ENCODE data around the gene APOL4. TPM values are rescaled to one million over a fixed set of nuclear protein-coding genes. Genes with fewer than 3 reads are reported as not detected.
"Not testable (repeated sequence)": the region's sequence is repeated elsewhere in the genome, so short reads cannot be mapped to it uniquely, and the experiment has no call there.

APOL4 gene
- total RNA-seq, 1 experiment from 2014 or later, result not detected

GRCh38 chr22:36231051-36231450, 29.4 kb upstream of the APOL4 start:
- not testable (repeated sequence) for DNase-seq (ENCODE audit: low read depth)

DNA sequence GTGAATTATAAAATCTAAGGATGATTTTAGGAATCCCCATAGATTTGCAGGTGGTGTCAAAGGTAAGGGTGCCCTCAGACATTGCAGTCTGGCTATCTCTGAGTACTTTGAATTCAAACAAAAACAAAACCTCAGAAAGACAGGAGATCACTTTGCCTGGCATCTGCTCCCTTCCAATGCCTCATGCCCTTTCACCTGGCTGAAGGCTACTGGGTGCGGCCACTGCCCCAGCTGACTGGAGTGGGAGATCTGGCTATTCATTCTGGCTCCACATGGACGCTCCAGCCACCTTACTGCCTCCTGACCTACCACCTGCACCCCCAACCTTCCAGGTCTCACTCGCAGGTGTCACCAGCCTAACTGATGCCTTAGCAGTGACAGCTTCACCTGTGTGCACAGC, 28.0 kb upstream of the APOL4 start:
- DNase-seq (ENCODE audit: low read depth), result not testable (repeated sequence)

- DNase-seq (ENCODE audit: low read depth), result no peak
Measured at GRCh38 chr22:36228944-36229343, 27.3 kb upstream of the APOL4 start.

DNA sequence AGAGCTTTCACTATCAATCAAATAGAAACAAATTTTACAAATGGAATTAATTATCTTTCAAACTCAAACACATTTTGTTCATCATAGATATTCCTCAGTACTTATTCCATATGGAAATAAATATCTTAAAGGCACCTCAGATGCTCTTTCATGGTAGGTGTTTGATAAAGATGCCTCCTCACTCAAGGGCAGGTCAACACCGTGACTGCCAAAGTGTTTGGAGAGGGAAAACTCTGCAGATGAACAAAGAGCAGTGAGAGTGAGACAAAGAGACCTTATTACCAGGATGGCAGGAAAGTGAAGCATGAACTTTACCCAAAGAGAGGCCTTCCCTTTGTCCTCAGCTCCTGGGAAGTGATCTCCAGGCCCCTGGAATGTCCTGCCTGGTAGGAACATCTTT, 26.8 kb upstream of the APOL4 start:
- not testable (repeated sequence) for DNase-seq (ENCODE audit: low read depth)

GRCh38 chr22:36227806-36228205, 26.2 kb upstream of the APOL4 start:
- no peak for DNase-seq (ENCODE audit: low read depth)

DNA sequence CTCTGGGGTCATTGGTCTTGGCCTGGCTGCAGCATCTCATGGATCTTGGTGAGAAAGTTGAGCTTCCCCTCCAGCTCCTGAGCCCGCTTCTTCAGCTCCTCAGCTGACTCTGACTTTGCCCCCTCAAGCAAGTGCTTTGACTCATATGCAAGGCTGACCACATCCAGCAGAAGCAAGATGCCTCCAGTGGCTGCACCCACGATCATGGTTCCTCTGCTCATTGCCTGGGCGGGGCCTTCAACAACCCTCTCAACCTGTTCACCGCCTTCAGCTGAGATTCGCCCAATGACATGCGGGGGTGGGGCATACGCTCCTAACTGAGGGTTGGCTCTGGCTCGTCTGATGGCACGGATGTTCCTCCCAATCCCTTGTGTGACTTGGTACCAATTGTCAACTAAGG, 25.8 kb upstream of the APOL4 start:
- no peak for DNase-seq (ENCODE audit: low read depth)

GRCh38 chr22:36226189-36226588, 24.6 kb upstream of the APOL4 start:
- DNase-seq (ENCODE audit: low read depth), result no peak

- DNase-seq (ENCODE audit: low read depth), result no peak
Measured at GRCh38 chr22:36225333-36225922, 23.8 kb upstream of the APOL4 start.

DNA sequence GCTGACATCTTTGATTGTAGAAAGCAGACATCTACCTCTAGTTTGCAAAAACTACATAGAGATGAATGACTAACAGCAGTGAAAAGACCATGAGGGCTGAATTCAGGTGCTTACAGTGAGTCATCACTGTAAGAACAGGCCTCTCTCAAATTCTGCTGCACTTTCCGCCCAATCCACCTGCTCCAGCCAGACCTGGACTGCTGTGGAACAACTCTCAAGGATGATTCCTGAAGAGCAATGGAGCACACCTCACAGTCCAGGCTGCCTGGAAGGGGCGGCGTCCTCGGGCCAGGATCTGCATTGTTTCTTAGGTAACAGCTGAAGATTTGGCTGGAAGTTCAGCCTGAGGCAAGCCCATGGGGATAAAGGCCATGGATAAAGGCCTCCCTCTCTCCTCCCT, 22.6 kb upstream of the APOL4 start:
- no peak for DNase-seq (ENCODE audit: low read depth)

DNA sequence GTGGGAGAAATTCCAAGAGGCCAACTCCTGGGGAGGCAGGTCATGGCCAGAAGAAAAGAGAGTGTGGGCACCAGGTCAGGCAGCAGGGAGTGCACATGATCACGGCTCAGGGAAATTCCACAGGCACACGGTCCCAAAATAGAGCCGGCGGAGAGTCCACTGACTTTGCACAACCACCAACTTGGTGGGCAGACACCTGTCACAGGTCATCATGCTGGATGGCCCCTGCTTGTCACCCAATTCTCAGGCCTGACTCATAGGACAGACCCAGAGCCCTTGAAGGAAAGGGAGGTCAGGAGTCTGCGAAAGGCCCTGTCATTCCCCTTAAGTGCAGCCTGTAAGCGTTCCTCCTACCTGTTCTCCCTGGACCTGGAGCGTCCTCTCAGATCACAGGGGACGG, 21.9 kb upstream of the APOL4 start:
- DNase-seq (ENCODE audit: low read depth), result no peak

DNA sequence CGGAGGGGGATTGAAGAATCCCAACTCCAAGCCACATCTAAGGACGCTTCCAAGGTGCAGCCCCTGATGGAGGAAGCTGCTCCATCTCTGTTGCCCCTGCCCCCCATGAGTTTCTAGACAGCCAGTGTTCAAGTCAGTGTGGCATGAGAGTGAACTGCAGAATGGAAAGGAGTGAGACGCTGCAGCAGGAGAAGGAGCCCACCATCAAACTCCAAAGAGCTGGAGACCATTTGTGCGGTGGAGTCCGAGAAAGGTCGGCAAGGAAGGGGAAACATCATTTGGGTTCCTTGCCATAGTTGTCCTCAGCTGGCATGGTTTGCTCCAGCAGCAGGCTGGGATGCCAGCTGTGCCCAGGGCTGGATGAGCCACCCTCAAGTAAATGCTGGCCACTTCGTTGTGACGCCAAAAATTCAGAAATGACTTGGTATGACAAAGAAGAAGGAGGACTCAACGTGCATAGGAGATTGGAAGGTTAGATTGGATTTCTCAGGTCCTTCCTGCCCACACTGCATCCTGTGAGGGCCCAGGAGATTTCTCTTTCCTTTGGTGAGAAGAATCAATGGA, 21.4 kb upstream of the APOL4 start:
- DNase-seq (ENCODE audit: low read depth), result no peak

- peak; percentile 25 for DNase-seq (ENCODE audit: low read depth)
Measured at GRCh38 chr22:36221799-36222751, 20.5 kb upstream of the APOL4 start.

GRCh38 chr22:36220451-36220921, 18.9 kb upstream of the APOL4 start:
- DNase-seq (ENCODE audit: low read depth), result peak; percentile 79

DNA sequence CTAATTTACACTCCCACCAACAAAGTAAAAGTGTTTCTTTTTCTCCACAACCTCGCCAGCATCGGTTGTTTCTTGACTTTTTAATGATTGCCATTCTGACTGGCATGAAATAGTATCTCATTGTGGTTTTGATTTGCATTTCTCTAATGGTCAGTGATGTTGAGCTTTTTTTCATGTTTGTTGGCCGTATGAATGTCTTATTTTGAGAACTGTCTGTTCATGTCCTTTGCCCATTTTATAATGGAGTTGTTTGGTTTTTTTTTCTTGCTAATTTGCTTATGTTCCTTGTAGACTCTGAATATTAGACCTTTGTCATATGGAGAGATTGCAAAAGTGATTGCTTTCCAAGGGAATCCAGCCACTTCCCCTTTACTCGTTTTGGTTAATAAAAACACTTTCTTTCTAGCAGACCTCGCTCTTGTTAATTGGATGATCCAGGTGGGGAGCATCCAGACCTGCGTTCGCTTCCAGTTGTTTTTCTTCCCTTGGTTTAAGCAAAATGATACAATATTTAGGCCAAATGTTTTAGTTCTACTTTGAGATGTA, 17.1 kb upstream of the APOL4 start:
- DNase-seq (ENCODE audit: low read depth), result no peak

DNA sequence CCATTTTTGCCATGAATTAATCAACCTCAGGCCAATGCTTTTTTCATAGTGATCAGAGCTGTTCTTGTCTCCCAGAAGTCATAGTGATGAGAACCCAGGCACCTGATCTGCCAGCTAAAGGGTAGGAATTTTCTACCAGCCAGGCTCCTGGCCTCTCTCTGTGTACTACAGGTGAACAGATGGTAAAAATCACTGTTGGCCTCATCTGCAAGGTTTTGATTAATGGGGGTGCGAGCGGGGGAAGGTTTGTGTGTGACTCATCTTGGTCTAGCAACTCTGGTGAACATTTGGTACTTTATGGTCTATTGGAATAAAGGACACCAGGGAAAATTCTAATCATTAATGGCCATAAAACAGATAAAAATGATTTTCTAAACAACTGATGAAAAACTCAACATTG, 14.4 kb upstream of the APOL4 start:
- no peak for DNase-seq (ENCODE audit: low read depth)

DNA sequence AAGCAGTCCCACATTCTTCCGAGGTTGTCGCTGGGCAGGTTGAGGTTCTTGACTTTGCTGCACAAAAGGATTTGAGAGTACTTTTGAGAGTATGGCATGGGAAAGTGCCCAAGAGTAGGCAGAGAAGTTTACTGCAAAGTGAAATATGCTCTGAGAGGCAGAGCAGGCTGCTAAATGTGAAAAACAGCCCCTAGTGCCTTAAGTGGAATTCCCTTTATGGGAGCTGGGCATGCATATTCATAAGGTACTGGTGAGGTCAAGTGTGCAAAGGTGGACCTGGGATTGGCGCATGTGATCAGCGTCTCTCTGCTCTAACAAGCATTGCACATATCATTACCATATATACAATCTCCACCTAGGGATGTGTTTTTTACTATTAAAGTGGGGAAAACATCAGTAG, 12.0 kb upstream of the APOL4 start:
- DNase-seq (ENCODE audit: low read depth), result no peak

GRCh38 chr22:36212901-36213300, 11.3 kb upstream of the APOL4 start:
- no peak for DNase-seq (ENCODE audit: low read depth)

DNA sequence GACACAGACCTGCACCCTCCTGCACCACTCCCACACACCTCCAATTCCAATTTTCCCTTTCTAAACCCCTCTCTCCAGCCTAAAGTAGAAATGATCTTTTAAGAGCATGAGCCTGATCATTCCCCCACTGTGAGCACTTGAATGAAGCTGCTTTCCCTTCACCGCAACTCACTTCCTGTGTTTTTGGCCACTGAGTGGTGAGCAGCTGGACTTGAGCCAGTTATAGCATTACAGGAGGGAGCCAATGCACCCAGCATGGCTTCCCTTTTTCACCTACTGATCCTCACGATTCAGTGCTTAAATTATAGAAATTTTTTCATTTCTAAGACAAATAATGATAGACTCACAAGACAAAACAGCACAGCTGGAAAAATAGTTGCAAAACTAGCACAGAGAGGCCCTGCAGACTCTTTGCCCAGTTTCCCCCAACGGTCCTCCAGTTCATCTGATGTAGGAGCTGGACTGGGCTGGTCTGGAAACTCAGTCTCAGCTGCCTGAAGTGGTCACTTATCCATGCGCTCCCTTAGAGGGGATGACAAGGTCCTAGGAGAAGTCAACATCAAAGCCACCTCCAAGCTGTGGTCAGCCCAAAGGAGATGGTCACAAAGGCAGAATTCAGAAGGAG, 9.7 kb upstream of the APOL4 start:
- peak; percentile 75 for DNase-seq (ENCODE audit: low read depth)

DNA sequence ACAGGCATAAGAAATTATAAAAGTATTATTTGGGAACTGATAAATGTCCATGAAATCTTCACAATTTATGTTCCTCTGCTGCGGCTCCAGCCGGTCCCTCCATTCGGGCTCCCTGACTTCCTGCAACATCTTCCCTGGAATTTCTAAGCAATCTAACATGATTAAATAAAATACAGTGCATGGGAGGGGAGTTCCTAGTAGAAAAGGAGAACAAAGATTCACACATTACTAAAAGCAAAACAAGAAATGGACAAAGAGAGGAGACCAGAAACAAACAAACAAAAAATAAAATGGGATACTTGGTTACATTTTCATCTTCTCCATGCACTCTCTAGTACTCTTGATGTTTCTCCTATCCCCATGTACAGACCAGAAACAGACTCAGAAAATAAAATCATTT, 8.6 kb upstream of the APOL4 start:
- DNase-seq (ENCODE audit: low read depth), result no peak

GRCh38 chr22:36209488-36209908, 7.9 kb upstream of the APOL4 start:
- DNase-seq (ENCODE audit: low read depth), result not testable (repeated sequence)

GRCh38 chr22:36208914-36209313, 7.3 kb upstream of the APOL4 start:
- no peak for DNase-seq (ENCODE audit: low read depth)

- no peak for DNase-seq (ENCODE audit: low read depth)
Measured at GRCh38 chr22:36208162-36208765, 6.7 kb upstream of the APOL4 start.

Measured in RPMI7951 (cell line).